Measurements from ENCODE around the gene ZFYVE26. TPM values are rescaled to one million over a fixed set of nuclear protein-coding genes. Genes with fewer than 3 reads are reported as not detected.

Gene ZFYVE26
- total RNA-seq, 2 donors from 2014 or later, result 19.1 to 19.2 TPM

- H3K9me3 ChIP-seq, result no peaks in the 10 kb centered on the region
- no peak overlapping the region for H3K27ac ChIP-seq
- H3K9ac ChIP-seq (ENCODE audit: low read depth in 2 of 2, low read length in 2 of 2), result no peak overlapping the region
- no peaks in the 10 kb centered on the region for H3K36me3 ChIP-seq
- TF ChIP-seq CTCF (IDR thresholded peaks at IDR 0.05), result no peak
- no peak overlapping the region for H3K4me3 ChIP-seq
- no peaks in the 10 kb centered on the region for H3K4me1 ChIP-seq
- DNase-seq, result no peak
- no peaks in the 10 kb centered on the region for H3K27me3 ChIP-seq
- intact Hi-C loops (cut with DNase I), result no loop called here
Measured at GRCh38 chr14:67728258-67728657, 88.1 kb downstream of the ZFYVE26 start.

- Histone ChIP-seq H3K36me3 (no peaks in the 10 kb centered on the region), H3K4me1 (no peaks in the 10 kb centered on the region), H3K27me3 (no peaks in the 10 kb centered on the region), H3K9me3 (no peaks in the 10 kb centered on the region), H3K4me3 (no peak overlapping the region), H3K9ac (ENCODE audit: low read depth in 2 of 2, low read length in 2 of 2) (no peak overlapping the region), H3K27ac (no peak overlapping the region)
- intact Hi-C loops (cut with DNase I), result no loop called here
- no peak for DNase-seq
- TF ChIP-seq CTCF (IDR thresholded peaks at IDR 0.05), result no peak
Measured at GRCh38 chr14:67727361-67727760, 89.0 kb downstream of the ZFYVE26 start.

GRCh38 chr14:67725171-67725570 lies 91.2 kb downstream of the ZFYVE26 start:
- intact Hi-C loops (cut with DNase I), result no loop called here
- TF ChIP-seq CTCF (IDR thresholded peaks at IDR 0.05), result no peak

GRCh38 chr14:67722293-67722692 lies 94.1 kb downstream of the ZFYVE26 start:
- H3K27ac ChIP-seq, result no peak overlapping the region
- no peak overlapping the region for H3K9ac ChIP-seq (ENCODE audit: low read depth in 2 of 2, low read length in 2 of 2)
- no peak overlapping the region for H3K4me3 ChIP-seq
- TF ChIP-seq CTCF (IDR thresholded peaks at IDR 0.05), result no peak
- H3K36me3 ChIP-seq, result no peaks in the 10 kb centered on the region
- intact Hi-C loops (cut with DNase I), result no loop called here
- H3K4me1 ChIP-seq, result no peaks in the 10 kb centered on the region
- H3K27me3 ChIP-seq, result peaks cover 4% of the 10 kb centered on the region
- H3K9me3 ChIP-seq, result no peaks in the 10 kb centered on the region
- DNase-seq, result no peak

More at GRCh38 chr14:67725171-67725570, 91.2 kb downstream of the ZFYVE26 start:
- Histone ChIP-seq H3K36me3 (no peaks in the 10 kb centered on the region), H3K9me3 (no peaks in the 10 kb centered on the region), H3K27me3 (peaks cover 4% of the 10 kb centered on the region), H3K4me1 (no peaks in the 10 kb centered on the region), H3K4me3 (no peak overlapping the region), H3K9ac (ENCODE audit: low read depth in 2 of 2, low read length in 2 of 2) (no peak overlapping the region), H3K27ac (no peak overlapping the region)
- DNase-seq, result no peak

GRCh38 chr14:67721875-67722274 lies 94.5 kb downstream of the ZFYVE26 start:
- Histone ChIP-seq H3K27ac (no peak overlapping the region), H3K4me3 (no peak overlapping the region)

More at GRCh38 chr14:67721875-67722274, 94.5 kb downstream of the ZFYVE26 start:
- Histone ChIP-seq H3K9me3 (no peaks in the 10 kb centered on the region), H3K27me3 (peaks cover 4% of the 10 kb centered on the region), H3K4me1 (no peaks in the 10 kb centered on the region), H3K9ac (ENCODE audit: low read depth in 2 of 2, low read length in 2 of 2) (no peak overlapping the region), H3K36me3 (no peaks in the 10 kb centered on the region)
- no peak for DNase-seq
- intact Hi-C loops (cut with DNase I), result no loop called here
- TF ChIP-seq CTCF (IDR thresholded peaks at IDR 0.05), result no peak

Data from colonic mucosa (tissue), 4 donors.